ENCODE measurements around the gene DPH6. TPM values are rescaled to one million over a fixed set of nuclear protein-coding genes. Genes with fewer than 3 reads are reported as not detected.
A peak's percentile ranks its signal among the peaks of the same experiment; 100 is the strongest.

DPH6 gene
- total and polyA plus RNA-seq, 2 donors: 7.7 to 40.8 TPM

DNA sequence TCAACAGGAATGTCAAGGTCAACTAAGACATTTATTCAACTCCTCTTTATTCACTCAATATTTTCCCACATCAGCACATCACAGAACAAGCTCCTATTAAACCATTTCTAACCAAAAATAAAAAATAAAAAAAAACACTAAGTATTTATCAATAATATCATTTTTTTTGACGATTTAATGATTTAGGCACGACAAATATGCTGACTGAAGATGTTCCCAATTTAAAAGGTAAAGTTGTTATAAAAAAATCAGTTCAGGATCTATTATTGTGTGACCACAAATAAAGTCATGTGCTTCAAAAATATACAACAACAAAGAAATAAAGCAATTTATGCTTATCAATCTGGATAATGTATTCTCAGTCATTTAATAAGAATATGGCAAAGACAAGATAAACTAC, 16.2 kb downstream of the DPH6 start:
- H3K4me3 ChIP-seq (ENCODE audit: low read depth, low read length): no peak overlapping the region
- H3K27ac ChIP-seq (ENCODE audit: low read depth): no peak overlapping the region
- H3K4me1 ChIP-seq (ENCODE audit: insufficient read depth): no peaks in the 10 kb centered on the region
- WGBS: 92% methylated on average over 2 of the region's 2 CpGs
- DNase-seq (ENCODE audit: extremely low spot score): no peak
- peaks cover 2% of the 10 kb centered on the region for H3K36me3 ChIP-seq (ENCODE audit: insufficient read depth)

DNA sequence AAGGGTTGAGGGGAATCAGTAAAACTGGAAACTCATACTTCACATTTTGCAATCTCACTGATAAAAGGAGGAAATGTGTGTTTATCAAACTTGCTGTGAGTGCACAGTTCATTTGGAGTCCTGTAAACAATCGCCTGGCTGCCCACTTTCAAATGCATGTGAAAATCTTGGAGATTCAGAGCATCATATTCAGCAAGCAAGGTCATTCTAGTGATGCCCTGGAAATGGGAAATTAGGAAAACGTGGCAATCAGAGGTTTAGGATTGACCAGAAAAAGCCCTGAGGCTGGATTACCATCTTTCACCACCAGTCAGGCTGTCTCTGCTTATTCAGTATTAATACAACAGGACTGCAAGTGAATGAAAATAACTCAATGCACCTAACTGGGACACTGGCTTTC, 23.9 kb downstream of the DPH6 start:
- WGBS: 48% methylated on average over 2 of the region's 2 CpGs
- Histone ChIP-seq H3K27ac (ENCODE audit: low read depth) (no peak overlapping the region), H3K36me3 (ENCODE audit: insufficient read depth) (no peaks in the 10 kb centered on the region)

DNA sequence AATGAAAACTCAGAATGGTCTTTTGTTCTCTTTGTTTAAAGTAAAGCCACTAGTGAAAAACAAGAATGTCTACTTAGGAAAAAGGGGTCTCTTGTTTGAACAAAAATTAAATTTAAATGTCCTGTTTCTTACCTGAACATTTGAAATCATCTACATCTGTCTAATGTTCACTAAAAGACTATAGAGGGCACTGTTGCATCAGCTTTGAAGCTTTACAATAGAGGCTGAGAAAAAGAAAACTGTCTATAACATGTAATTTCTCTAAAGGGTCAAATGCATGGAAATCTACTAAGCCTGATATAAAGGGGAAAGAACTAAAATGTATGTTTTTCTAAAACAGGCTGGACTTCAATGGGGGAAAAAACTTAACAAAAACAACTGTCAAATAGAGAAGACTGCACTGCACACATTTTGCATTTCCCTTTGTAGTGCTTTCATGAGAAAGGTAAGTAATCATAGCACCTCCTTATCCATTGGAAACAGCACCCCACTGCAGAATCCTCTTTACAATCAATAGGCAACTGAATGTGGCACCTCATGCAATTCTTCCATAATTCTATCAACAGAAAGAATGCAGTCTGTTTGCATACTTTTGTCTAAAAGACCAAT, 26.3 kb downstream of the DPH6 start:
- peak; percentile 64 for DNase-seq (ENCODE audit: extremely low spot score)
- Histone ChIP-seq H3K27ac (ENCODE audit: low read depth) (no peak overlapping the region), H3K4me3 (ENCODE audit: low read depth, low read length) (no peak overlapping the region), H3K36me3 (ENCODE audit: insufficient read depth) (no peaks in the 10 kb centered on the region), H3K4me1 (ENCODE audit: insufficient read depth) (no peaks in the 10 kb centered on the region)

More for the DNA sequence above, 23.9 kb downstream of the DPH6 start:
- H3K4me3 ChIP-seq (ENCODE audit: low read depth, low read length): no peak overlapping the region
- no peak for DNase-seq (ENCODE audit: extremely low spot score)
- no peaks in the 10 kb centered on the region for H3K4me1 ChIP-seq (ENCODE audit: insufficient read depth)

DNA sequence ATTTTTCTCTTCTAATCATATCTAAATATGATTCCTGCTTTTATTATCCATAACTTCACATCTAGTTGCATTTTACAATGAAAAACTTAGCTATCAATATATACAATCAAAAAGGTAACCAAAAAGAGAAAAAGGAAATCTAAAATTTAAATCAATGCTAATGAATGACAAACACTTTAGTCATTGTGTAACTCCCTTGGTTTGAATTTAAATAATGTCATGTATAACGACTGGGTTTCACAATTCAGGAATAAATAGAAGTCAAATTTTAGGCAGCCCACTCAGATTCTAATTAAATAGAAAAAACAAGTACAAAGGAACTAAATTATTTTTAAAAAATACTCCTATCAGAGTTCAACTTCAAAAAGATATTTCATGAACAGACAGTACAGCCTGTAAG, 26.9 kb downstream of the DPH6 start:
- no peaks in the 10 kb centered on the region for H3K4me1 ChIP-seq (ENCODE audit: insufficient read depth)
- no peak overlapping the region for H3K4me3 ChIP-seq (ENCODE audit: low read depth, low read length)
- DNase-seq (ENCODE audit: extremely low spot score): no peak
- no peak overlapping the region for H3K27ac ChIP-seq (ENCODE audit: low read depth)
- WGBS: 68% methylated on average over 1 of the region's 1 CpG
- no peaks in the 10 kb centered on the region for H3K36me3 ChIP-seq (ENCODE audit: insufficient read depth)

DNA sequence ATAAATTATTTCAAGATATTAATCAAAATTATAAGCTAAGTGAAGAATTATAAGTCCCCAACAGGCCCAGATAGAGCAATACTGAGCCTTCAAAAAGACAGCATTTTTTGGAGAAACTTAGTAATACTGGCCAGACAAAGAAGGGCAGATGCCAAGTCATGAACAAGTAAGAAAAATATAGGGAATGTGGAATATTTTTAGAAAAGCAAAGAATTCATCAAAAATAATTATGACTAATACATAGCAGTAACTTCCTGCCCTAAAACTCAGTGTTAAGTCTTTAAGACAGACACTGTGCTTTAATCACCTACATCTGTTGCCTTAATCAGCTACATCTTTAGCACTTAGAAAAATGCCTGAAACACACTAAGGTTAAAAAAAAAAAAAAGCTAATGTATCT, 31.2 kb downstream of the DPH6 start:
- no peak overlapping the region for H3K4me3 ChIP-seq (ENCODE audit: low read depth, low read length)
- H3K4me1 ChIP-seq (ENCODE audit: insufficient read depth): no peaks in the 10 kb centered on the region
- H3K36me3 ChIP-seq (ENCODE audit: insufficient read depth): no peaks in the 10 kb centered on the region
- no peak for DNase-seq (ENCODE audit: extremely low spot score)
- H3K27ac ChIP-seq (ENCODE audit: low read depth): no peak overlapping the region

DNA sequence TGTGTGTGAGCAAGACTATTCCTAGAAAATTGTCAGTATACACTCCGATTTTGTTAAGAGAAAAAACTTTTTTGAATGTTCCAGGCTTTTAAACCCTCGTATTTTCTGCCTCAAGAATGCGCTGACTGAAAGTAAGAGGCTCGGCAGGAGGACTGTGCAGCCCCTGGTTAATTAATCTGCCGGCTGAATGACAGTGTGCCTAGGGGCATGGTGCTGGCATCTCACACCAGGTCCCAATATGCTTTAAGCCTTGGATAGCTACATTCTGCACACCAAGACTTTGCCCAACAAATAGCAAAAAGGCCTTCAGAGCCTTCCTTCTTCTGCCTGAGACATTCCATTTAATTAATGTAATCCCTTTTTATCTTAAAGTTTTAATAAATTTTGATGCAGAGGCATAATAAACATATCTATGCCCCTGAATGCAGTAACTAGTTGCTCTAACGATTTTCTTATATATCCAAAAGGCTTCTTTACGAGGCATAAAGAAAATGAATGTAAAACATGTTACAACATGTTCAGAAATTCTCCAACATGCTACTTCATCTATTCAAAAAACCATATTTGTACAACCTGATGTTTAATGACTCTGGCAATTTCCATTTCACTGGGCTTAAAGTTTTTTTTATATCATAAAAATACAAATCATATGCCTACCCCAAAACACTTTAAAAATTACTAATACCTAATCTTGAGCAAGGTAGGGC, 37.9 kb downstream of the DPH6 start:
- Histone ChIP-seq H3K36me3 (ENCODE audit: insufficient read depth) (peaks cover 1% of the 10 kb centered on the region), H3K27ac (ENCODE audit: low read depth) (no peak overlapping the region), H3K4me1 (ENCODE audit: insufficient read depth) (no peaks in the 10 kb centered on the region), H3K4me3 (ENCODE audit: low read depth, low read length) (no peak overlapping the region)
- no peak for DNase-seq (ENCODE audit: extremely low spot score)
- WGBS: 91% methylated on average over 7 of the region's 7 CpGs

DNA sequence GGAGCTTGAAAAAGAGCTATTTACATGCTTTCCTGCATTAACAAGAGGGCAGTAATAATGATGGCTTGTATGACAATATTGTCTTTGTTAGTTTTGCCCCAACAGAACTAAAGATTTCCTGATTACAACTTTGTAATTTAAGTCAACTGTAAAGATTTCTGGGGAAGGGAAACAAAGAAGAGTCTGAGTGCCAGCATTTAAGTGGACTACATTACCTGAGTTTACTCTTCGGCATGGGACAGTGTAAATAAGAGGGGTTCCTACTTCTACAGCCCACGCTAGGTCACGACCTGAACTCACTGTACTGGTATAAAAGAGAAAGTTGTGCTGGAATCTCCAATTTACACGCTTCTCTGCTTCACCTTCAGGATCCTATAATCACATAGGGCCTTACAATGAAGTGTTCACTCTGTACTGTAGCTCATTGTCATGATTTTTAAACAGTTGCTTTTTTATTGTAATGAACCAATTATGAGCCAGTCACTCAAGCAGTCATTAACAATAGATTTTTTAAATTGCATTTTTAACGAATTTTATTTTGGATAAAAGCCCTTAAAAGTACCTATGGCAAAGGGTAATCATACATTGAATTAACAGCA, 39.6 kb downstream of the DPH6 start:
- 72% methylated on average over 5 of the region's 5 CpGs for WGBS
- Histone ChIP-seq H3K4me1 (ENCODE audit: insufficient read depth) (no peaks in the 10 kb centered on the region), H3K27ac (ENCODE audit: low read depth) (no peak overlapping the region), H3K4me3 (ENCODE audit: low read depth, low read length) (no peak overlapping the region), H3K36me3 (ENCODE audit: insufficient read depth) (peaks cover 1% of the 10 kb centered on the region)
- DNase-seq (ENCODE audit: extremely low spot score): no peak

DNA sequence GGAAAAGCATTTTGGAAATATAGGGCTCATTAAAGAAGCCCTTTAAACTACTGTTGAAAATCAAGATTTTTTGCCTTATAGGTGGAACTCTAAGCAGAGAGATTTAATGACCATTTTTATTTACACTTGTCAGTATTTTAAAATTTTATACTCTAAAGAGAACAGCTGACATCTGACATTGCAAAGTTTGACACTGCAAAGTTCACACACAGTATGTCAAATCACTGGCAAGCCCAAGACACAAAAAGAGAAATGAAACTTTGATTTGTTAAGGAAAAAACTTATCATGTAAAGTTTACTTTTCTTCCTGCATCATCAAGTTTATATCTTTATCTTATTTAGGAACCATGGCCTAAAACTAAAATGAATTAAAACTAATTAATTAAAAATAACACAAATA, 40.2 kb downstream of the DPH6 start:
- Histone ChIP-seq H3K27ac (ENCODE audit: low read depth) (no peak overlapping the region), H3K36me3 (ENCODE audit: insufficient read depth) (peaks cover 1% of the 10 kb centered on the region), H3K4me1 (ENCODE audit: insufficient read depth) (no peaks in the 10 kb centered on the region), H3K4me3 (ENCODE audit: low read depth, low read length) (no peak overlapping the region)
- no peak for DNase-seq (ENCODE audit: extremely low spot score)

DNA sequence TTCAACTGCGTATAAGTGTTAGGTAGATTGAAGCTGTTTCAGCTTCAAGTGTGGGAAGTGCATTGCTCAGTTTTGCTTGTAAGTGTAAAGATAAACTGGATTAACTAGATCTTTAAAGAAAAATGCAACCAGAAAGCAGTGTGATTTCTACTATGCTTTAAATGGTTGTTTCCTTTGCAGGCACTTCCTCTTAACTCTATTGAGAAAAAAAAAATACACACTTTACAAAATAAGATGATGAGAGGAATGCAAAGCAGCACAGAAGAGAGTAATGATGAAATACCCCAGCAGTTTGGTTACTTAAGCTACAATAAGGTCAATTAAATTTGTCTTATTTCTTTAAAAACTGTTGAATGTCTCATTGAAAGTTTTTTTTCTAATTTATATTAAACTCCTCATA, 40.8 kb downstream of the DPH6 start:
- peaks cover 1% of the 10 kb centered on the region for H3K36me3 ChIP-seq (ENCODE audit: insufficient read depth)
- no peak for DNase-seq (ENCODE audit: extremely low spot score)
- WGBS: 88% methylated on average over 1 of the region's 1 CpG
- H3K4me3 ChIP-seq (ENCODE audit: low read depth, low read length): no peak overlapping the region
- no peak overlapping the region for H3K27ac ChIP-seq (ENCODE audit: low read depth)
- no peaks in the 10 kb centered on the region for H3K4me1 ChIP-seq (ENCODE audit: insufficient read depth)

DNA sequence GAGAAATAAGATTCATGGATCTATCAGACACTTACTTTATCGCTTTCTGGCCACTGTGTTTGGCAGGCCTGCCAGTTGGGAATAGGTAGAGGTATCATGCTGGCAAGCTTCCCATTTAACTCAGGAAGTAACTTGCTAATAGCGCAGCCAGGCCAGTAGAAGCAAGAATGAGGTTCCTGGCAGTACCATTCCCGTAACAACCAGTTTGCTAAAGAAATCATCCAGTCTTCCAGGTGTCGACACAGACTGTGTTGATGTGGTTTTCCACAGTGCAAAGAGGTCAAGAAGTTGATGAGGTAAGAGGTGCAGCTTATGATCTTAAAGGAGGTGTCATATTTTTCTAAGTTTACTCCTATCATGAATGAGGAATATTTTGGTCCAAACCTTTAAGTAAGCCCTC, 46.2 kb downstream of the DPH6 start:
- no peak overlapping the region for H3K4me3 ChIP-seq (ENCODE audit: low read depth, low read length)
- DNase-seq (ENCODE audit: extremely low spot score): no peak
- no peaks in the 10 kb centered on the region for H3K36me3 ChIP-seq (ENCODE audit: insufficient read depth)
- H3K4me1 ChIP-seq (ENCODE audit: insufficient read depth): no peaks in the 10 kb centered on the region
- H3K27ac ChIP-seq (ENCODE audit: low read depth): no peak overlapping the region
- 94% methylated on average over 4 of the region's 4 CpGs for WGBS

DNA sequence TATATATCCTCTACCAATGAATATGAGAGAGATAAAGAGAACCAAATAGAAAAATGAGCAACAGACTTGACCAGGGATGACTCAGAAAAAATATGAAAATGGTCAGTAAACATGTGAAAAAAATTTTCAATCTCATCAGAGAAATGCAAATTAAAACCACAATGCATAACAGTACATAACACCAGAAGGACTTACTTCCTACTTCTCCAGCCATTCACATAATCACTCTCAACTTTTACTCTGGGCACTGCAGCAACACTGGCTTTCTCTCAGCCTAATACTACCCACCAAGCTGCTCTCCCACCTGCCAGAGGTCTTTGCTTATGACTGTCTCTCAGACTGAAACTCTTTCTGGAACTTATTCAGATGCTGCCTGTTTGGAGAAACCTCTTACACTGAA, 49.4 kb downstream of the DPH6 start:
- H3K36me3 ChIP-seq (ENCODE audit: insufficient read depth): no peaks in the 10 kb centered on the region
- H3K4me3 ChIP-seq (ENCODE audit: low read depth, low read length): no peak overlapping the region
- no peak overlapping the region for H3K27ac ChIP-seq (ENCODE audit: low read depth)
- no peak for DNase-seq (ENCODE audit: extremely low spot score)
- no peaks in the 10 kb centered on the region for H3K4me1 ChIP-seq (ENCODE audit: insufficient read depth)

DNA sequence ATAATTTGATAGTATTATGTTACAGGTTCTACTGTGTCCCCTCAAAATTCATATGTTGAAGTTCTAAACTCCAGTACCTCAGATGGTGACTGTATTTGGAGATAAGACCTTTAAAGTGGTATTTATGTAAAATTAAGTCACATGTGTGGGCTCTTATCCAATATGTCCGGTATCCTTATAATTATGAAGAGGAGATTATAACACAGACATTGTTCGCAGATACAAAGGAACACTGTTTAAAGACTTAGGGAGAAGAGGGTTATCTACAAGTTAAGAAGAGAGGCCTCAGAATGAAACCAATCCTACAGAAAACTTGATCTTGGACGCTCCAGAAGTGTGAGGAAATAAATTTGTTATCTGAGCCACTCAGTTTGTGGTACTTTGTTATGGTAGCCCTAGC, 50.9 kb downstream of the DPH6 start:
- no peak overlapping the region for H3K4me3 ChIP-seq (ENCODE audit: low read depth, low read length)
- DNase-seq (ENCODE audit: extremely low spot score): no peak
- H3K36me3 ChIP-seq (ENCODE audit: insufficient read depth): no peaks in the 10 kb centered on the region
- H3K27ac ChIP-seq (ENCODE audit: low read depth): no peak overlapping the region
- 69% methylated on average over 3 of the region's 3 CpGs for WGBS
- H3K4me1 ChIP-seq (ENCODE audit: insufficient read depth): no peaks in the 10 kb centered on the region

DNA sequence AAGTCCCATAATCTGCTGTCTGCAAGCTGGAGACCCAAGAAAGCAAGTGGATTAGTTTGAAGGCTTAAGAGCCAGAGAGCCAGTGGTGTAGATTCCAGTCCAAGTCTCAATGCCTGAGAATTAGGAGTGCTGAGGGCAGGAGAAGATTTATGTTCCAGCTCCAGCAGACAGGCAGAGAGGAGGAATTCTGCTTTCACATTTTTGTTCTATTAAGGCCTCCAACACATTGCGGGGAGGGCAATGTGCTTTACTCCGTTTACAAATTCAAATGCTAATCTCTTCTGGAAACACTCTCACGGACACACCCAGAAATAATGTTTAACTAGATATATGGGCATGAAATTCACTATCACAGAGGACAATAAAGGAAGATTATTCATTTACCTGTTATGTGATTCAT, 54.0 kb downstream of the DPH6 start:
- Histone ChIP-seq H3K4me3 (ENCODE audit: low read depth, low read length) (no peak overlapping the region), H3K36me3 (ENCODE audit: insufficient read depth) (no peaks in the 10 kb centered on the region), H3K27ac (ENCODE audit: low read depth) (no peak overlapping the region), H3K4me1 (ENCODE audit: insufficient read depth) (no peaks in the 10 kb centered on the region)
- 49% methylated on average over 3 of the region's 3 CpGs for whole genome bisulfite sequencing
- DNase-seq (ENCODE audit: extremely low spot score): no peak

DNA sequence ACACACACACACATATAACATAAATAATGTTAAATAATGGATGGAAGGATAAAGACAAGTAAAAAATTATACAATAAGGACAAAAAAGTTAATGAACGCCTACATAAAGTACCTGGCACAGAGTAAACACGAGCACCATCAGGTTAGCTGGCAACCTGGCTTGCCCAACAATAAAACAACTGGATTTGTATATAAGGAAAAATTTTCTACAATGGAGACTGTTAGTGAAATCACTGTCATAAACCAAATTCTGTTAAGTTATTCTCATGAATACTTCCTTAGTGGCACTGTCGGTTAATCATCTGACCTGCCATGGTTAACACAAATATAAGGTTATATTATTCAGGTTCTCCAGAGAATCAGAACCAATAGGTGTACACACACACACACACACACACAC, 54.8 kb downstream of the DPH6 start:
- WGBS: over 99% methylated on average over 3 of the region's 3 CpGs

More for the DNA sequence above, 54.8 kb downstream of the DPH6 start:
- no peak overlapping the region for H3K4me3 ChIP-seq (ENCODE audit: low read depth, low read length)
- H3K36me3 ChIP-seq (ENCODE audit: insufficient read depth): no peaks in the 10 kb centered on the region
- no peak for DNase-seq (ENCODE audit: extremely low spot score)
- H3K27ac ChIP-seq (ENCODE audit: low read depth): no peak overlapping the region
- H3K4me1 ChIP-seq (ENCODE audit: insufficient read depth): no peaks in the 10 kb centered on the region
